Activated T-cell treated with anti-CD3 and anti-CD28 coated beads for 4 hours (primary cell): Measurements from ENCODE around the gene C1QTNF8.

Source experiments
- DNase-seq: peaks from one replicate; pipeline ENCODE4 v3.0.0-alpha.2; 2020

Gene C1QTNF8

DNA sequence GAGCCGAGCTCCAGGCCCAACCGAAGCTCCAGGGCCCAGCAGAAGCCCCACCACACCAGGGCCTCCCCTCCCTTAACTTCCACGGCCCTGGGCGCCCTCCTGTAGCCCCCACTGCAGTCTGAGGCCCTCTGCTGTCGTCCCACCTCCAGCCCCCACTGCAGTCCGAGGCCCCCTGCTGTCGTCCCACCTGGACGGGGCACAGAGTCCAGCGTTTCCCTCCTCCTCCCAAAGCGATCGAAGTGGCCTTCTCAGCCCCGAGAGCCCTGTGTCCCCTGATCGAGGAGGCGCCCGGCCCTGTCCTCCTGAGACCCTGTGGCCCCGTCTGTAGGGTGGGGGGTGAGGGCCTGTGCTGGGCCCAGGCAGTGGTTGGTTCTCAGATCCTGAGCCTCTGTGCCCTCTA is 31.1 kb upstream of the C1QTNF8 start:
- DNase-seq: no peak

DNA sequence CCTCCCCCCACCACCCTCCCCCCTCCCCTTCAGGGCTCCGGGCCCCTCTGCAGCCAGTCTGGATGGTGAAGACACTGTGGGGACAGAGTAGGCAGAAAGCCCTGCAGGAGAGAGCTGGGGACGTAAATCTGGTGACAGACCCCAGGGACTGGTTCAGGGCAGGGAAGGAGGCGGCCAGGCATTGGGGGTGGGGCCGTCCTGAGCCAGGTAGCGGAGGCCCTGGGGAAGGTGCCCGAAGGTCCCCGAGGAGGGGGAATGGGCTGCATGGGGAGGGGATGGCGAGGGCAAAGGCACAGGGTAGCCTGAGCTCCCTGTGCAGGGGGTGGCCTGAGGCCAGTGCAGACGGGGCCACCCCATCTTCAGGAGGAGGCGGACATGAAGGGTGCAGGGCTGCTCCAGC is 30.5 kb upstream of the C1QTNF8 start:
- DNase-seq: no peak

DNA sequence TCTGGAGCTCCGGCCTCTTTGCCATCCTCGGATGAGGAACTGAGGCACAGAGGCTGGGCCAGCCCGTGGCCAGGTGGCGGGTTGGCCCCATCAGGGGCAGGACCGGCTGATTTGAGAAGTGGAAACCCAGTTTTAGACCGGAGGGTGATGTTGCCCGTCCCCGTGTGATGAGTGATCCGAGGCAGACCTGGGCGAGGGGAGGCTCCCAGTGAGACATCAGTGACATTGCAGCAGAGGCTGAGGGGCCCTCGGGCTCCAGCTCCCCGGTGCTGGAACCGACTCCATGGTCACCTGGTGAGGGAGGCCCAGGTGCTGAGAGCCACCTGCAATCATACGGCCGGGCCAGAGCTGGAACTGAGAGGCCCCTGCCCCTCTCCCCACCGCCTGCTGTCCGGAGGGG is 30.0 kb upstream of the C1QTNF8 start:
- no peak for DNase-seq

DNA sequence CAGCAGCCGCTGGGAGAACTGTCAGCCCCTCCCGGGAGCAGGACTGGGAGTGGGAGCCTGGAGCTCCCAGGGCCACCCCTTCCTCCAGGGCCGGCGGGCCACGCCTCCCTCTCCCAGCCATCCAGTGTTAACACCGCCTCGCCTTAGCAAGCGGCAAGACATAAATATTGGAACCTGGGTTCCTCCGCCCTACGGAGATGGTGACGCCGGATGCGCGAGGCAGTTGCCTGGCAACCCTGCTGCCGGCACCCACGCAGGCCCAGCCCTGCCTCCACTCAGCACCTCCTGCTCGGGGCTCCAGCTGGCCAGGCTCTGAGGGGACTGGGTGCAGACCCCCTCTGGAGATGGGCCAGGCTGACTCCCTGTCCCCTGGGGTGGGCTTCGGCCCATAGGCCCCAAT is 29.4 kb upstream of the C1QTNF8 start:
- peak; percentile 10 for DNase-seq

- no peak for DNase-seq
These were observed 28.8 kb upstream of the C1QTNF8 start for GRCh38 chr16:1124795-1125194.

- DNase-seq: no peak
These were observed 28.2 kb upstream of the C1QTNF8 start for GRCh38 chr16:1124291-1124690.

DNA sequence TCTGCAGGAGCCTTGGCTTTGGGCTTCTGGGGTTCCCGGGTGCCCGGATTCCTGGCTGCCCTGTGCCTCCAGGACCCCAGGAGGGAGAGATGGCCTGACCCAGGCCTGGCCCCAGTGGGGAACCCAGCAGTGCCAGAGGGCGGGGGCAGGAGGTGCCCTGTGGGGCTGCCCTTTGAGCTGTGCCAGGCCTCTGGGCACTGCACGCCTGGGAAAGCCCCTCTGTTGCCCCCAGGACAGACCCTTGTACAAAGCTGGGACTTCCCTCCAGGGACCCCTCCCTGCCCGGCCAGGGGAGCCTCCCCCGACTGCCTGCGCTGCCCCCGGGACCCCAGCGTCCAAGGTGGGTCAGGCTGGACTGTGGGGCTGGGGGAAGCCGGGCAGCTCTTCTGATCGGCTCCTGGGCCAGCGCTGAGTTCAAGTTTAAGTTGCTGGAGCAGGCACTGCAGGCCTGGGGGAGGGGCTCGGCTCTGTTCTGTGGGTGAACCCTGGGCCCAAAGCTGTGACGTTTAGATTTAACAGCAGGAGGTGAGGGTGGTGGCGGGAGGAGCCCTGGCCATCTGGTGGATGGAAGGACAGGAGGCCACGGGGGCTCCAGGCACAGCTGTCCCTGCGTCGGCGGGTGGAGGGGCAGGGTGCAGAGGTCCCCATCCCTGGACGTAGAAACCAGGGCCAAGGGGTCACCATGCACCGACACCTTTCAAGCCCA is 27.6 kb upstream of the C1QTNF8 start:
- no peak for DNase-seq

DNA sequence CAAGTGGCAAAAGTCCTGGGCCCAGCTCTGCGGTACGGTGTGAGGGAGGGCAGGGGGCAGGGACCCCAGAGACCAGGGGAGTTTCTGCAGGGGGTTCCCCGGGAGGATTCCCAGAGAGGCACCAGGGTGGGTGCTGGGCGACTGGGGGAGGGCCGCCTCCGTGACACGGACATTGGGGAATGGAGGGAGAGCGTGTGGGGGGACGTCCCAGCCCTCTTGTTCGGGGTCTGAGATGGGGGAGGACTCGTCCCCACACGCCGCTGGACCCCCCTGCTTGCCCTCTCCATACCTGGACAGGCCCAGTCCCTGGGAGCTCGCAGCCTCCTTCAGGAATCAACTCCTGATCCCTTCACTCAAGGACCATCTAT is 26.3 kb upstream of the C1QTNF8 start:
- DNase-seq: no peak

GRCh38 chr16:1121601-1122397 is 25.8 kb upstream of the C1QTNF8 start:
- DNase-seq: no peak

DNA sequence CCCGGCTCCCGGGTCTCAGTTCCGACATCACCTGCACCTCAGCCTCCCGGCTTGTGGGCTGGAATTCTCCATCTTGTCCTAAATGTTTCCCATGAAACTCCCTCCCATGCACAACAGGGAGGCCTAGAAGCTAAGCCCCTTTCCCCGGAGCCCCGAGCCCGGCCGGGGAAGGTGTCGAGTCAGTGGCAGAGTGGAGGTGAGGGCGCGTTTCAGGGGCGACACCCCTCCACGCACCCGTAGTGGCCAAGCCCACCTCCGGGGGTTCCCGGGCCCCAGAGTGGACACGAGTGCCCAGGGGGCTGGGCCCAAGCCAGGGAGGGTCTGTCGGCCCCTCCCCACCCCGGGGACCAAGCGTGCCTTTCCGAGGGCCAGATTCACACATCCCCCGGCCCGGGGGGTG is 25.0 kb upstream of the C1QTNF8 start:
- DNase-seq: no peak

- no peak for DNase-seq
These were observed 24.5 kb upstream of the C1QTNF8 start for GRCh38 chr16:1120577-1120941.

- no peak for DNase-seq
These were observed 23.9 kb upstream of the C1QTNF8 start for GRCh38 chr16:1119766-1120576.

DNA sequence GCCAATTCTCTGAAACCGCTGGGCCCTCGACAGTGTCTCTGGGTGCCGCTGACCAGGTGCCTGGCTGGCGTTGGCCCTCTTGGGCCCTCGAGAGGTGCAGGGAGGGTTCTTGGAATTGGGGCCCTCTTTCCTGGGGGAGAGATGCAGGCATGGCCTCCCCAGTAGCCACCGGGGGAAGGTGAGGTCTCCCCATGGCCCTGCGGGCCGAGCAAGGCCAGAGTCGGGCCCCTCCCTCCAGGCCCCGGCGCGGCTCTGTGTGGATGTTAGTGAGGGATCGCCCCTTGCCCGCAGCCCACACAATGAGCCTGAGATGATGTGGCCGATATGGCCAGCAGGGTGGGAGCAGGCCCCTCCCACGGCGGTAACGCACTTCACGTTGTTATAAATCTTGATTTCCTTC is 23.1 kb upstream of the C1QTNF8 start:
- DNase-seq: no peak

GRCh38 chr16:1117926-1118325 is 21.9 kb upstream of the C1QTNF8 start:
- DNase-seq: no peak

DNA sequence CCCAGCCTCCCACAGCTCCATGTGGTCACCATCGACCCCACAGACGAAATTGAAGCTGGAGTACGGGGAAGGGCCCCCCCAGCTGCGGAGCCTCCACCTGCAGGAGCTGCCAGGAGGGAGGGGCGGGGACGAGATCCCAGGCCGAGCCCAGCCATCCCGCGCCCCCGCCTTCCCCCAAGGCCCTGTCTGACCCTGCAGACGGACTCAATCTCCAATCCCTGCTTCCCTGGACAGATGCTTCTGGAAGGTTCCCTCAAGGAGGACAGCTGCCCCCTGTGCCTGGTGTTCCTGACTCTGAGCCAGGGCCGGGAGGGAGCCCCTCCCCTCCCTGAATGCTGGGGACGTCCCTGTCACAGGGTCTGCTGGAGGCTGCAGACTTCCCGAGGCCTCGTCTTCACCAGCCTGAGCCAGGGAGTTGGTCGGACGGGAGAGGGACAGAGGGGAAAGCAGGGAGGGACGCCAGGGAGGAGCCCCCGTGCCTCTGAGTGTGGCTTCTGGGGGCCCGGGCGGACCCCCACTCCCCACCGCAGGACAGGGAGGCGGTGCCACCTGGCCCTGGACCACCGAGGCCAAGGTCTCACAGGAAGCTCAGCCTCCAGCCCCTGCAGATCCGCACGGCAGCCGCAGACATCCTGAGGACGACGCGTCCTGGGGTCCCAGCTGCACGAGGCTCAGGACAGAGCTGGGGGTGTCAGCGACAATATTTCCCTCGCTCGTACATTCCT is 21.3 kb upstream of the C1QTNF8 start:
- no peak for DNase-seq

GRCh38 chr16:1116693-1117077 is 20.6 kb upstream of the C1QTNF8 start:
- no peak for DNase-seq

DNA sequence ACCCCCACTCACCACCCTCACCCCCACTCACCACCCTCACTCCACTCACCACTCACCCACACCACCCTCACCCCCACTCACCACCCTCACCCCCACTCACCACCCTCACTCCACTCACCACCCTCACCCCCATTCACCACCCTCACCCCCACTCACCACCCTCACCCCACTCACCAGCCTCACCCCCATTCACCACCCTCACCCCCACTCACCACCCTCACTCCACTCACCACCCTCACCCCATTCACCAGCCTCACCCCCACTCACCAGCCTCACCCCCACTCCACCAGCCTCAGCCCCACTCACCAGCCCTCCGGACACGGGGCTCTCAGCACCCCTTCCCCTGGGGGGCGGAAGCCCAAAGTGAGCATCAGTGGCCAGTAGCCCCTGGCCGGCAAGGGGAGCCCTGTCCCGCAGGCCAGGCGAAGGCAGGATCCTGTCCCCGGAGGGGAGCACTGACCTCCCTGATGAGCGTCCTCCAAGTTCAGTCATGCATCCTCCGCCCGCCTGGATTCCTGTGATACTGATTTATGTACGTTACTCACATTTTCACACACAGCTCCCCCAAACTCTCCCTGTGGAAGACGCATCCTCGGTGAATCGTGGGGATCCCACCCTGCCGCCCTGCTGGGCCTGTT is 18.0 kb upstream of the C1QTNF8 start:
- DNase-seq: no peak

GRCh38 chr16:1113489-1113888 is 17.4 kb upstream of the C1QTNF8 start:
- no peak for DNase-seq

- DNase-seq: no peak
These were observed 16.6 kb upstream of the C1QTNF8 start for GRCh38 chr16:1112506-1113184.

DNA sequence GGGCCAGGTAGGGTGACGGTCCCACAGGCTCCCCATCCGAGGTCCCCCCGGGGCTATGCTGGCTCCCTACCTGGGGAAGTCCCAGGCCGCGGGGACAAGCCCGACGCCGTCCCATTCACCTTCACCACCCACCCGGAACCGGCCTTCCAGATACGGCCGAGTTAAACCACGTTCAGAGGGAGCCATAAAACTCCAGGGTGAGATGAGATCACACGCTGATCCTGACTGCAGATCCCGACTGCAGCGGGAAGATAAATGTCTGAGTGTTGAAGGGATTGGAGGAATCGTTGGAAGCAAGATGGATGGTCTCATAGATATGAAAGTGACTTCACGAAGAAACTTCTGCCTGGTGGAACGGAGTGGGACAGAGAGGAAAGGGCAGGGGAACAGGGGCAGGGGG is 13.6 kb upstream of the C1QTNF8 start:
- no peak for DNase-seq

GRCh38 chr16:1108299-1109252 is 12.5 kb upstream of the C1QTNF8 start:
- DNase-seq: no peak
